ENCODE data around the gene C8G.

Gene C8G

DNA sequence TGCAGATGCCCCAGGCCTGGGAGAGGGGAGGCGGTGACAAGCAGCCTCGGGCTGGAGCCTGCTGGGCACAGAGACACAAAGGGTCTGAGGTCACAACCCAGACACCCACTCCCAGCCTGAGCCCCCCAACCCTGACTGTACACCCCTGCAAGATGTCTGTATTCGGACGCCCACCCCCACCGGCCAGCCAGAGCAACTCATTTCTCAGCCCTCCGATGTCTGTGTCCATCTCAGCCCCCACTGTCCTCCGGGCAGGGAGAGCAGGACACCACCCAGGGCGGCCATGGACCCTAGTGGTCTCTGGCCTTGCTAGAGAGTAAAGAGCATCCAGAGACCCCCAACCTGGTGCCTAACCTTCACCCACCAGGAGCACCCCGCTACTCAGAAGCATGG is 10.9 kb downstream of the C8G start:
- no peak for DNase-seq

DNA sequence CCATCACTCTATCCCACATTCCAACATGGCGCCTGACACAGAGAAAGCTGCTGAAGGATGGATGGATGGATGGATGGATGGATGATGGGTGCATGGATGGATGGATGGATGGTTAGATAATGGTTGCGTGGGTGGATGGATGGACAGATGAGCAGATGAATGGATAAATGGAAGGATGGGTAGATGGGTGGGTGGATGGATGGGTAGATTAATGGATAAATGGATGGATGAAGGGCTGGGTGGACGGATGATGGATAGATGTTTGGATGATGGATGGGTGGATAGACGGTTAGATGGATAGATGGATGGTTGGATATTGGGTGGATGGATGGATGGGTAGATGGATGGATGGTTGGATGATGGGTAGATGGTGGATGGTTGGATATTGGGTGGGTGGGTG is 11.6 kb downstream of the C8G start:
- DNase-seq = no peak

- no peak for DNase-seq
Measured at GRCh38 chr9:136957461-136957860, 12.4 kb downstream of the C8G start.

- no peak for DNase-seq
Measured at GRCh38 chr9:136957901-136958300, 12.9 kb downstream of the C8G start.

DNA sequence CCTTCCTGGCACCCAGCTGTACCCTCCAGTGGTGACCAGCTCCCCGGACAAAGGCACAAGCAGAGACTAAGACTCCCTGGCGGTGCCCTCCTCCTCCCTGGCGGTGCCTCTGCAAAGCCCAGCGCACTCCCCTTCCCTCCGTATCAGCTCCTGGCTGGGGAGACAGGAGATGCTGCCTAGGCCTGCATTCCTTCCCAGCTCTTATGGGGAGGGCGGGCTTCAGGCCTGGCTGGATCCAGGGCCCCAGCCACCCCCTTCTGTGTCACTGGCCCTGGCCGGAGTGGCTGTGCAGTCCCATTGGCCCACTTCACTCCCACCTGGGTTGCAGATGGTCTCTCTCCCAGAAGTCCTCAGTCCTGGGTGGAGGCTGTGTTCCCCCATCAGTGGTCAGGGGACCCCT is 13.4 kb downstream of the C8G start:
- DNase-seq = no peak

GRCh38 chr9:136958898-136959850 is 14.1 kb downstream of the C8G start:
- DNase-seq = no peak

GRCh38 chr9:136960212-136960937 is 15.3 kb downstream of the C8G start:
- DNase-seq = no peak

DNA sequence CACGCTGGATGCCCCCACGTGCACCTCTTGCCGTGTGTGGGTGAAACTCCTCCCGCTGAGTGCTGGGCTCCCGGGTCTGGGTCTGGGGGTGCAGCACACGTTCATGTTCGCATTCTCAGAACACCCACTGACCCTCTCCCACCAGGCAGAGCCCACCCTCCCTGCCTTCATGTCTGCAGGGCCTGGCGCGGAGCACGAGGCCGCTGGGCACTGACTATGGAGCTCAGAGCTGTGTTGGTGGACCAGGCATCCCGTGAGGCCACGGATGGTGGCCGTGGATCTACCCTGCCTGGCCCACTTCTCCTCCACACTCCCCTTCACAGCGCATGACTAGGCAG is 15.9 kb downstream of the C8G start:
- DNase-seq = no peak

GRCh38 chr9:136961279-136962065 is 16.4 kb downstream of the C8G start:
- DNase-seq = no peak

- DNase-seq = no peak
Measured at GRCh38 chr9:136962163-136962562, 17.1 kb downstream of the C8G start.

DNA sequence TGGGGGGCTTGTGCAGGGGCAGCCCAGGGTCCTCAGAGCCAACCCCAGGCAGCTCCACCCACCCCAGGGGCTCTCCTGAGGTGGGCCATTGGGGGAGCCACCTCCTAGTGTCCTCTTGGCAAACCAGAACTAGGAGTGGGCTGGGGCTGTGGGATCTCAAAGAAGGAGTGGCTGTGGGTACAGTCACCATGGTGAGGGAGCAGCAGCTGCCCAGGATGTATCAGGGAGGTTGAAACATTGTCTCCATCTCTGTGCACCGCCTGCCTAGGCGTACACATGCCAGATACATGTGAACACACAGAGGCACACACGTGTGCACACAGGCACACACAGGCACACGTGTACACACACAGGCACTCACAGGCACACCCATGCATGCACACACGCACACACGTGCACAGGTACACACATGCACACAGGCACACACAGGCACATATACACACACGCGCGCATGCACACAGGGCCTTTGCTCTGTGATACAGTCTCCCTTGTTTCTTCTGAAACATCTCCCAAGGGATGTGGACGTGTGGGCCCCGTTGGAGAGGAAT is 17.7 kb downstream of the C8G start:
- DNase-seq = no peak

GRCh38 chr9:136963341-136963740 is 18.3 kb downstream of the C8G start:
- no peak for DNase-seq

GRCh38 chr9:136963751-136964150 is 18.7 kb downstream of the C8G start:
- DNase-seq = no peak

DNA sequence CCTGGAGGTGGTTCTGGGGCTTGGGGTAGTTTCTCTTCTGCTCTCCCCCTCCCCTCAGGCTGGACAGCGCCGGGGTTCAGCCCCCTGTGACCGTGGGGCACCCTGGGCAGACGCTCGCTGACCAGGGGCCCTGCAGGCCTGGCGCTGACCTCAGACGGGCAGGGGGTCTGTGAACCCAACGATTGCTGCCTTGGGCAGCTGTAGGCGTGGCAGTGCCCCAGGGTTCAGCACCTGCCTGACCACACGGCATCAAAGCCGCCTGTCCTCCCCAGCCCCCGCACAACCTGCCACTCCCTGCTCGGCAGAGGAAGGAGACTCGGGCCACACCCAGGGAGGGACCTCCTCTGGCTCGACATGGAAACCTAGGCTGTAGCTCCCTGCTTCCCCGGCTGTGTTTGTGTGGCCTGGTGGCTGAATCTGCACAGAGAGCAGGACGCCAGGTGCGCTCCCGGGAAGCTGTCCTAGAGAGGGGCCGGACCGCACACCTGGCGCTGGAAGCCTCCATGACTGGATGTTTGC is 19.2 kb downstream of the C8G start:
- DNase-seq = no peak

- no peak for DNase-seq
Measured at GRCh38 chr9:136964833-136965422, 19.9 kb downstream of the C8G start.

DNA sequence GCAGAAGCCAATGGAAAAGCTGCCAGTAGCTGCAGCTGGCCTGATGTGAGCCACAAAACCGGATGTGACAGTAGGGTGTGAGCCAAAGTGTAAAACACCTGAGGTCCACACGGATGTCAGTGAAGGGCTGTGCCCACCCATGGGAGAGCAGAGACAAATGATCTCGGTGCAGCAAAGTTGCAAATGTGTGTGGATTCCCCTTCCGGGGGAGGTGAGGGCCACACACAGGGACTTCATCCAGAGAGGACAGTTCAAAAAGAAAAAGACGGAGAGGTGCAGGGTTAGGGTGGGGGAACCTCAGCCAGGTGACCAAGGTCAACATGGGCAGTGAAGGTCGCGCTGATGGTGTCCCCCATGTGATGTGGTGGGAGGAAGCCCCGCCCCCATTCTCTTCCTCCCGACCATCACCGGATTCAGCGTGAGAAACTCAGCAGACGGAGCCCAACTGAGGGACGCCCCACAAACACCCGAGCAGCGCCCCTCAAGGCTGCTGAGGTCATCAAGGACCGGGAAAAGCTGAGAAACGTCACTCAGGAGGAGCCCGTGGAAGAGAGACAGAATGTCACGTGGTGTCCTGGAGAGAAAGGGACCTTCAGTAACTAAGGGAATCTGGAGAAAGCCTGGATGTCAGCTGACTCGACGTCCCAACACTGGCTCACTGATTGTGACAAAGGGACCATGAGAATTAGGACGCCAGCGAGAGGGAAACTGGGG is 20.9 kb downstream of the C8G start:
- DNase-seq = no peak

GRCh38 chr9:136968333-136969127 is 23.5 kb downstream of the C8G start:
- DNase-seq = no peak

GRCh38 chr9:136969150-136969549 is 24.1 kb downstream of the C8G start:
- no peak for DNase-seq

DNA sequence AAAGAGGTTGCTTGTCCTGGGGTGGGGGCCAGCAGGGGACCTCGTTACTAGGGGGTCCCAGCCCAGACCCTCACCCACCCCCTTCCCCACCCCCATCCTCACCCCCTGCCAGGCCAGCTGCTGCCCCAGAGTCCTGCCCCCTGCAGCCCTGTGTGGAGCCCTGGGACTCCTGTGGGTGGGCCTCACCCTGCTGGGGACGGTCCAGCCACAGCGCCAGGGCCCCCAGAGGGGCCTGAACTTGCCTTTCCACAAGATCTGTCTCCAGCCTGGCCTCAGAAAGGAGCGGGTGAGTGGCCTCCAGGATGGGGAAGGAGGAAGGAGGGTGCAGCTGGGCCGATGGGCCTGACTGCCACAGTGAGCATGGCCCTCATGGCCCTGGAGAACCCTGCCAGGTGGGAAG is 24.7 kb downstream of the C8G start:
- DNase-seq = no peak

DNA sequence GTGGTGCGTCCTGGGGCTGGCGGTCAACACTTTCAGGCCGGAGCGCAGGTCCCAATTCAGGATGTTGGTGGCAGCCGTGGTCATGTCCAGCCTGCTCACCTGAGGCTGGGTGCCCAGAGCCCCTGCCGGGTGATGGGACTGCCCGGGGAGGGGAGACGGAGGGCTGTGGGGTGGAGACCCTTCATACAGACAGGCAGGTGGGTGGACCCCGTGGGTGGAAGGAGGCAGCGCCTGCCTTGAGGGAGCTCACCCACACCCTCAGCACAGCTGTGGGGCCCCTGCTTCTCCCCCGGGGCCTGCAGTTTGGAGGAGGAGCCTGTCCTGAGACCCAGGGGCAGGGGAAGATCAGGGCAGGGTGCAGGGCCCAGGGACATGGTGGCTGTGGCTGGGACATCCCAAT is 25.3 kb downstream of the C8G start:
- DNase-seq = no peak

DNA sequence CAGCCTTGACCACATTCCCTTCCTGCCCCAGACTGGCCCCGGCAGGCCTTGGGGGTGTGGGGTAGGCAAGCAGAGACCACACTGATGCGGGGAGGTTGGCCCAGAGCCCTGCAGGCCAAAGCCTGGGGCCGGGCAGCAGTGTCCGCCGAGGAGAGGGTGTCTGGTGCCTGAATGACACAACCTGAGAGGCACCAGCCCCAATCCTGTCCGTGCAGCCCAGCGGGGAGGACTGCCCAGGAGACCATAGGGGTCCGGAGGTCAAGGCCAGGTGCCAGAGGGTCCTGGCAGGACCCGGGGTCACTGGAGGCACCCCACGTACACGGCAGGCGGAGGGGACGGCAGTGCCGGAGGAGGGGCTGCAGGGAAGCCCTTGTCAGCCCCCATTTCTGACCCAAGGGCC is 26.7 kb downstream of the C8G start:
- no peak for DNase-seq

Data from T1000 (cell line).